Thyroid gland (tissue), 4 donors: ENCODE results near the gene DLGAP1.

ENCODE experiments used
- POLR2A ChIP-seq, 2 donors: fragments of 450-650 bp; IDR thresholded peaks; one replicate each; pipeline ENCODE4 v1.6.1; 2017; ENCODE audit warnings: antibody characterized with exemption in 2 of 2, mild to moderate bottlenecking in 2 of 2, moderate library complexity in 1 of 2
- TF ChIP-seq, protein P1 (sequence below), 6 experiments: fragments of 200-600 bp in 3 of 6; fragments of 450-650 bp in 3 of 6; sonication (generic) in 3 of 6; IDR thresholded peaks; one replicate each; pipeline ENCODE4 v1.5.1; 2016 to 2019; ENCODE audit warnings: antibody characterized with exemption in 6 of 6, mild to moderate bottlenecking in 2 of 6, inconsistent platforms in 1 of 6, moderate library complexity in 1 of 6

GRCh38 chr18:4251206-4251605, 203.9 kb downstream of the DLGAP1 start:
- TF ChIP-seq, protein P1, sequence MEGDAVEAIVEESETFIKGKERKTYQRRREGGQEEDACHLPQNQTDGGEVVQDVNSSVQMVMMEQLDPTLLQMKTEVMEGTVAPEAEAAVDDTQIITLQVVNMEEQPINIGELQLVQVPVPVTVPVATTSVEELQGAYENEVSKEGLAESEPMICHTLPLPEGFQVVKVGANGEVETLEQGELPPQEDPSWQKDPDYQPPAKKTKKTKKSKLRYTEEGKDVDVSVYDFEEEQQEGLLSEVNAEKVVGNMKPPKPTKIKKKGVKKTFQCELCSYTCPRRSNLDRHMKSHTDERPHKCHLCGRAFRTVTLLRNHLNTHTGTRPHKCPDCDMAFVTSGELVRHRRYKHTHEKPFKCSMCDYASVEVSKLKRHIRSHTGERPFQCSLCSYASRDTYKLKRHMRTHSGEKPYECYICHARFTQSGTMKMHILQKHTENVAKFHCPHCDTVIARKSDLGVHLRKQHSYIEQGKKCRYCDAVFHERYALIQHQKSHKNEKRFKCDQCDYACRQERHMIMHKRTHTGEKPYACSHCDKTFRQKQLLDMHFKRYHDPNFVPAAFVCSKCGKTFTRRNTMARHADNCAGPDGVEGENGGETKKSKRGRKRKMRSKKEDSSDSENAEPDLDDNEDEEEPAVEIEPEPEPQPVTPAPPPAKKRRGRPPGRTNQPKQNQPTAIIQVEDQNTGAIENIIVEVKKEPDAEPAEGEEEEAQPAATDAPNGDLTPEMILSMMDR (IDR thresholded peaks at IDR 0.05), result no peak
- TF ChIP-seq POLR2A (IDR thresholded peaks at IDR 0.05), result no peak
